Naive B cell (primary cell): ENCODE measurements around the gene SMIM23. TPM values are rescaled to one million over a fixed set of nuclear protein-coding genes. Genes with fewer than 3 reads are reported as not detected.
A peak's percentile ranks its signal among the peaks of the same experiment; 100 is the strongest.
"Not testable (repeated sequence)": the region's sequence is repeated elsewhere in the genome, so short reads cannot be mapped to it uniquely, and the experiment has no call there.

Experiments used
- ATAC-seq, 2 donors: fragments of 150-1000 bp; cut with Tn5 transposase; 2 replicates each; pipeline ENCODE4 v1.10.0; 2021; ENCODE audit warnings: low read depth in 2 of 2, mild to moderate bottlenecking in 2 of 2, moderate library complexity in 2 of 2
- DNase-seq: peaks from one replicate; pipeline ENCODE4 v3.0.0; 2022
- H3K27ac Mint-ChIP-seq, 6 donors: one replicate each; pipeline ENCODE4 v1.8.0; 2020 to 2022; ENCODE audit warnings: mild to moderate bottlenecking in 6 of 6, mixed read lengths in 6 of 6, moderate library complexity in 5 of 6, inconsistent platforms in 2 of 6
- H3K27me3 Mint-ChIP-seq, 3 donors: one replicate each; pipeline ENCODE4 v1.8.0; 2021 to 2022; ENCODE audit warnings: mixed read lengths in 3 of 3, mild to moderate bottlenecking in 1 of 3
- H3K36me3 Mint-ChIP-seq, 2 donors: one replicate each; pipeline ENCODE4 v1.8.0; 2020 to 2022; ENCODE audit warnings: mixed read lengths in 2 of 2, inconsistent platforms in 1 of 2, mild to moderate bottlenecking in 1 of 2
- H3K4me1 Mint-ChIP-seq, 3 donors: one replicate each; pipeline ENCODE4 v1.8.0; 2020 to 2022; ENCODE audit warnings: mixed read lengths in 3 of 3, inconsistent platforms in 1 of 3, mild to moderate bottlenecking in 1 of 3, moderate library complexity in 1 of 3
- H3K4me3 Mint-ChIP-seq, 8 donors: one replicate each; pipeline ENCODE4 v1.8.0; 2020 to 2022; ENCODE audit warnings: mild to moderate bottlenecking in 8 of 8, mixed read lengths in 8 of 8, moderate library complexity in 8 of 8, inconsistent platforms in 2 of 8
- H3K9me3 Mint-ChIP-seq, 7 donors: one replicate each; pipeline ENCODE4 v1.8.0; 2020 to 2022; ENCODE audit warnings: mixed read lengths in 7 of 7, mild to moderate bottlenecking in 5 of 7, inconsistent platforms in 2 of 7, moderate library complexity in 1 of 7
- polyA plus RNA-seq, 6 donors: library from polyadenylated mRNA; unstranded; fragments of 300-500 nt; fragmentation: Illumina TruSeq; gene quantifications; one replicate each; pipeline ENCODE4 v1.2.3, GENCODE V29; 2021; ENCODE audit warnings: low read depth in 6 of 6

The SMIM23 gene
- polyA plus RNA-seq, 6 donors from 2014 or later = not detected

DNA sequence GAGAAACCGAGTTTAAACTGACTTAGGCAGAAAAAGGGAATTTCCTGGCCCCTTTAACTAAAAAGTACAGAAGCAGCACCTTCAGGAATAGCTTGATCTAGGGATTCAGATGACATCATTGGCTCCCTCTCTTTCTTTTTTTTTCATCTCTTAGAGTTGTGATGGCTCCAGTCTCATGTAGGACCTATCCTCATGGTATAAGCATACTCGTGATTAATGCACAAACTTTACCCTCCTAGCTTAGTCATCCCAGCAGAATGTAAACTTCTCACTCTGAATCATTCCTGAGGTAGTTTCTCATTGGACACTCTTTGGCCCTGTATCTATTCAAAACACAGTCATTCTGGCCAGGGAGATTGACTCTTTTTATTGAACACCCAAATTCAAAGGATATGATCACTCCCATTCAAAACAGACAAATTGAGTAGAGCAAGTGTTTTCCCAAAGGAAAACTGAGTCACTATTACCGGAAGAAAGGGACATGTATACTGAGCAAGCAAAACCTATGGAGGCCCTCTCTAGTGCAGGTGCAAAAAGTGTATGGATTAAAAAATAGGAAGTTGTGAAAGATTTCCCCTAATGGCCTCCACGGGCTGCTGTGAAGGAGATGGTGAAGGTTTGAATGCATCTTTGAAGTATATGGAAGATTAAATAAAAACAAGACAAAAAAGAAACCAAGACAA, 27.6 kb upstream of the SMIM23 start:
- DNase-seq (no peak), ATAC-seq (no peak)
- Mint-ChIP-seq H3K36me3 (no peaks in the 10 kb centered on the region), H3K9me3 (peaks cover 0 to 26% (median 2%) of the 10 kb centered on the region in 7 donors), H3K4me3 (no peak overlapping the region), H3K27me3 (no peaks in the 10 kb centered on the region), H3K27ac (no peak overlapping the region), H3K4me1 (no peaks in the 10 kb centered on the region)

- H3K27me3 Mint-ChIP-seq = peaks cover 0 to 10% (median 9%) of the 10 kb centered on the region in 3 donors
- H3K27ac Mint-ChIP-seq = no peak overlapping the region
- no peak overlapping the region for H3K4me3 Mint-ChIP-seq
- H3K36me3 Mint-ChIP-seq = no peaks in the 10 kb centered on the region
- peaks cover 0 to 26% (median 2%) of the 10 kb centered on the region in 7 donors for H3K9me3 Mint-ChIP-seq
- no peak for ATAC-seq
- DNase-seq = no peak
- H3K4me1 Mint-ChIP-seq = no peaks in the 10 kb centered on the region
Observed at GRCh38 chr5:171759777-171760176, 25.8 kb upstream of the SMIM23 start.

DNA sequence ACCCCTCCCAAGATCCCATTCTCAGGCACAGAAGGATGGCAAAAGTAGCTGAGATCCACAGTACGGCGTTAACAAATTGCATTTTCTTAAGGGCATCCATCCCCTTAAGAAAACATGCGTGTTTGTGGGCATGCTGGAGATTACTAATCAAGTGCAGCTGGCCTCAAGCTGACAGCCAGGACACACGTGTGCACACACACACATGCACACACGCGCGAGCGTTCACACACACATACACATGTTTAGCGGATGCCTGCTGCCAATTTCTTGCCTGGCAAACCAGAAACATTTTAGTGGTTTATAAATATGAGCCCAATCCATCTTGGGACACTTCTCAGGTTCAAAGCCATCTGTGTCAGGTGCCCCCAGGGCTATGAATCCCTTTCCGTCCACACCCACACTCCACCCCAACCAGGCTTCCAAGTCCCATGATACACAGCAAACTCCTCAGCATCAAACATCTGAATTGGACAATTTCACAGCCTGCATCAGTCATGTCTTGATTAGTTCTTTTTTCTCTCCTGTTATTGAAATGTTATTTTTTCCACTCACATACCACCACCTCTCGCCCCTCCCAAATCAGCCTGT, 23.5 kb upstream of the SMIM23 start:
- peak overlapping the region in 1 of 6 donors; percentile 9 for H3K27ac Mint-ChIP-seq
- ATAC-seq (no peak), DNase-seq (no peak)
- H3K27me3 Mint-ChIP-seq = peaks cover 0 to 16% (median 15%) of the 10 kb centered on the region in 3 donors
- H3K4me3 Mint-ChIP-seq = no peak overlapping the region
- peaks cover 0 to 38% (median 9%) of the 10 kb centered on the region in 7 donors for H3K9me3 Mint-ChIP-seq
- no peaks in the 10 kb centered on the region for H3K36me3 Mint-ChIP-seq
- no peaks in the 10 kb centered on the region for H3K4me1 Mint-ChIP-seq

DNA sequence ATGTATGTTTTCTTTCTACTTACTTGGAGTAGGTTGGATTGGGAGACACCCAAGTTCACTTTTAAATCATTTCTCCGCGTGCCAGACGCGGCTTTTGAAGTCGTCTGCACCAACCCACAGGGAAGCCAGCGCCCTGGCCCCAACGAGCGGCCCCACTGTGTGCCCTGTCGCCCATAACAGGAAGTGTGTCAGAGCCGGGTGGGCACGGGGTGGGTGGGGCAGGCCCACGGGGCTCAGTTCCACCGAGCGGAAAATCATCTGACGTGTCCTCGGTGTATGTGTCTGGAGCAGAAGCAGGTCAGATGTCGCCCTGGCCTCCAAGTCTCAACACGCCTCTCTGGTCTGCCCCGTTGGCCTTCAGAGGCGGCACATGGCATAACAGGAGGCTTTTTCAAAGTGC, 22.7 kb upstream of the SMIM23 start:
- no peaks in the 10 kb centered on the region for H3K4me1 Mint-ChIP-seq
- no peak overlapping the region for H3K4me3 Mint-ChIP-seq
- peaks cover 0 to 16% (median 15%) of the 10 kb centered on the region in 3 donors for H3K27me3 Mint-ChIP-seq
- H3K36me3 Mint-ChIP-seq = no peaks in the 10 kb centered on the region
- ATAC-seq (no peak), DNase-seq (no peak)
- no peak overlapping the region for H3K27ac Mint-ChIP-seq
- H3K9me3 Mint-ChIP-seq = peaks cover 0 to 46% (median 11%) of the 10 kb centered on the region in 7 donors

DNA sequence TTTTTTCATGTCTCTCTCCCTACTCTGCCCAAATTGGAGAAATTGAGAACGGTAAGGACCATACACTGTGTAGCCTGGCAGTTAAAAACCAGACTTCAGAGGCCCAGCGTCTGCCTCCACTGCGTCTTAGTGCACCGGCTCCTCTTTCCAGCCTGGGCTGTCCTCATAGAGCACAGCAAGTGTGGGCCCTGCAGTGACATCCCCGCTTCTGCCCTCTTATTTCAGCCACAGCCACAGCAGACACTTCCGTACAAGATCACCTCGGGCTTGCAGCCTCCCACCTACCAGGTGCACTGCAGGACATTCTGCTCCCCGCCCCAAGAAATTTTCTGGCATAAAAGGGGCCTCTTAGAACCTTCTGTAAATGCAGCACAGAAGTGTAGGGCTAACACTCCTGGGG, 21.4 kb upstream of the SMIM23 start:
- DNase-seq (no peak), ATAC-seq (no peak)
- H3K4me1 Mint-ChIP-seq = no peaks in the 10 kb centered on the region
- no peak overlapping the region for H3K27ac Mint-ChIP-seq
- H3K9me3 Mint-ChIP-seq = peaks cover 0 to 44% (median 11%) of the 10 kb centered on the region in 7 donors
- H3K27me3 Mint-ChIP-seq = peaks cover 0 to 21% (median 16%) of the 10 kb centered on the region in 3 donors
- H3K4me3 Mint-ChIP-seq = no peak overlapping the region
- H3K36me3 Mint-ChIP-seq = no peaks in the 10 kb centered on the region

- no peaks in the 10 kb centered on the region for H3K36me3 Mint-ChIP-seq
- H3K27ac Mint-ChIP-seq = no peak overlapping the region
- H3K27me3 Mint-ChIP-seq = peaks cover 5 to 34% (median 26%) of the 10 kb centered on the region in 3 donors
- no peak for DNase-seq
- peaks cover 0 to 27% (median 10%) of the 10 kb centered on the region in 7 donors for H3K9me3 Mint-ChIP-seq
- H3K4me3 Mint-ChIP-seq = no peak overlapping the region
- no peak for ATAC-seq
- H3K4me1 Mint-ChIP-seq = no peaks in the 10 kb centered on the region
Observed at GRCh38 chr5:171766875-171767274, 18.7 kb upstream of the SMIM23 start.

- Mint-ChIP-seq H3K9me3 (peaks cover 0 to 21% (median 10%) of the 10 kb centered on the region in 7 donors), H3K4me3 (no peak overlapping the region), H3K27me3 (peaks cover 5 to 21% (median 13%) of the 10 kb centered on the region in 3 donors), H3K36me3 (no peaks in the 10 kb centered on the region), H3K27ac (peak overlapping the region in 1 of 6 donors; percentile 1), H3K4me1 (no peaks in the 10 kb centered on the region)
- ATAC-seq (no peak), DNase-seq (no peak)
Observed at GRCh38 chr5:171770153-171770552, 15.5 kb upstream of the SMIM23 start.

- no peaks in the 10 kb centered on the region for H3K4me1 Mint-ChIP-seq
Observed at GRCh38 chr5:171771856-171772255, 13.8 kb upstream of the SMIM23 start.

GRCh38 chr5:171773106-171773505, 12.5 kb upstream of the SMIM23 start:
- no peaks in the 10 kb centered on the region for H3K36me3 Mint-ChIP-seq

More at GRCh38 chr5:171771856-171772255, 13.8 kb upstream of the SMIM23 start:
- DNase-seq (no peak), ATAC-seq (no peak)
- H3K36me3 Mint-ChIP-seq = no peaks in the 10 kb centered on the region
- no peak overlapping the region for H3K27ac Mint-ChIP-seq
- H3K27me3 Mint-ChIP-seq = peaks cover 5 to 19% (median 10%) of the 10 kb centered on the region in 3 donors
- H3K9me3 Mint-ChIP-seq = peaks cover 0 to 10% (median 8%) of the 10 kb centered on the region in 7 donors
- no peak overlapping the region for H3K4me3 Mint-ChIP-seq

DNA sequence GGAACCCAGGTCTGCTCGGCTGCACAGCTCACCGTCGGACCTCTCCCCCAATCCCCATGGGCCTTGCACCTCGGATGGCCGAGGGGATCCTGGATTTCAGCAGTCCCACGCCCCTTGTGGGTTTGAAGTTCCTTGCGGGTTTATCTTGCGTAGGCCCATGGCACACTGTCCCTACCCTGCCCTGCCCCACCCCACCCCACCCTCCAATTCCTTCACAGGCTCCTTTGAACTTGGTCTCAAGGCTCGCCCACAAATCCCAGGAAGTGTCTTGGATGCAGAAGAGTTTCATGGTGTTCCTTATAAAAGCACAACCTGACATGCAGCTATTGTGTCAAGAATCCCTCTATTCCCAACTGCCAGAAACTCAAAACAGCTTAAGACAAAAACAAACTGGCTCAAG, 11.2 kb upstream of the SMIM23 start:
- Mint-ChIP-seq H3K4me1 (no peaks in the 10 kb centered on the region), H3K4me3 (no peak overlapping the region), H3K27me3 (peaks cover 5 to 14% (median 12%) of the 10 kb centered on the region in 3 donors), H3K36me3 (no peaks in the 10 kb centered on the region), H3K27ac (no peak overlapping the region), H3K9me3 (peaks cover 0 to 9% (median 2%) of the 10 kb centered on the region in 7 donors)
- no peak for ATAC-seq
- no peak for DNase-seq

More at GRCh38 chr5:171773106-171773505, 12.5 kb upstream of the SMIM23 start:
- no peak overlapping the region for H3K27ac Mint-ChIP-seq
- DNase-seq (no peak), ATAC-seq (no peak)
- no peaks in the 10 kb centered on the region for H3K4me1 Mint-ChIP-seq
- no peak overlapping the region for H3K4me3 Mint-ChIP-seq
- H3K9me3 Mint-ChIP-seq = peaks cover 0 to under 1% (median 0%) of the 10 kb centered on the region in 7 donors
- H3K27me3 Mint-ChIP-seq = peaks cover 5 to 19% (median 10%) of the 10 kb centered on the region in 3 donors

DNA sequence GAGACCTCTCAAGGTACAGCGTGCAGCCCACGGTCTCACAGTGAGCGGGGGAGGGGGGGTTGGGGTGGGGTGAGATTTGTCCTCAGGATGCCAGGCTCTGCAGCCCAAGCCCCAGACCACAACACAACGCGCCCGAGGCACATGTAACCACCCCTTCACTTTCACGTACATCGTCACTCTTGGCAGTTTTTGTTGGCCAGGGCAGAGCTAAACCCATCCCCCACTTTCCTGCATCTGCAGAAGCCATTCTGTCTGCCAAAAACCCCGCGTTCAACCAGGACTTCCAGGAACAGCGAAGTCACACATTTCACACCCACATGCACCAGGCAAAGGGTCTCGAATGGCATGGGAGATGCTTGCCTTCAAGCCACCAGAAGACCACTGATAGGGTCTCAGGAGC, 9.4 kb upstream of the SMIM23 start:
- Mint-ChIP-seq H3K36me3 (no peaks in the 10 kb centered on the region), H3K27ac (no peak overlapping the region), H3K4me1 (no peaks in the 10 kb centered on the region), H3K4me3 (no peak overlapping the region), H3K9me3 (peaks cover 0 to 11% (median 2%) of the 10 kb centered on the region in 7 donors), H3K27me3 (peaks cover 0 to 9% (median 8%) of the 10 kb centered on the region in 3 donors)
- ATAC-seq (no peak), DNase-seq (no peak)

DNA sequence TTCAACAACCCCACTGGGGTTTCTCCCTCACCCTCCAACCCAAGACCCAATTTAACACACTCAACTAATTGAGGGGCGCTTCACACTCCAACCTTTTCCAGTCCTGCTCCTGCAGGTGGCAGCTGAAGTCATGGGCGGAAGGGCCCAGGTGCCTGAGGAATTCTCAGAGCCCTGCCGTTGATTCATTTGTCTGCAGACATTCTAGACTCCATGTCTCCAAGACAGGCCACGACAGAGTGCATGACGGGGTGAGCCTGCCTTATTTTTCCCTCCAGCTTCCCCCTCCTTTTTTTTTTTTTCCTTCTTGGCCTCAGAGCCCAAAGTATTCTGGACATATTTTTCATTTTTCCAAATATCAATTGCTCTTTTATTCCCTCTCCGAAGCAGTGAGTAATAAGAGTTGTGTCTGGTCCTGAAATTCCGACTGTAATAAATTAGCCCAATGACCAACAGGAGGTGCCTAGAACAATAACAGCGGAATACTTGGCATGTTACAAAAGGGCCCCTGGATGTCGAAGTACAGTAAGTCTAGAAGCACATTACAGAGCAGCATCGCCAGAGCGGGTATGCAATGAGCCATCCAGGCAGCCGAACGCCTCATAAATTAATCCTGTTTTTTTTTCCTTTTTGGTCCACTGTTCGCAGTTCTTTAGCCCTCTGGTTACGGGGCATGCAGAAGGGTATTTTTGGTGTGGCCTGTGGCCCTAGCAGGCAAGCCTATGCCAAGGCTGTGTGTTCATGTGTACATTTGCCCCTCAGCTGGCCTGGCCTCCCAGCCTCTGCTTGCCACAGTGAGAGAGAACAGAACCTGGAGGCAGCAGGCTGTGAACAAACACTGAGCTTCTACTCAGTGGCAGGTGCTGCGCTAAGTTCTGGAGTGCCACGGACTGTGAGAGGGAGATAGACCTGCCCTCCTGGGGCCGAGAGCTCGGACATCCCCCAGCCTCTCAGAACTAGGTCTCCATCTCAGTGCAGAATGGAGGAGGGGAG, 8.6 kb upstream of the SMIM23 start:
- no peak overlapping the region for H3K4me3 Mint-ChIP-seq
- no peak overlapping the region for H3K27ac Mint-ChIP-seq
- no peak for ATAC-seq
- H3K27me3 Mint-ChIP-seq = peaks cover 4 to 9% (median 5%) of the 10 kb centered on the region in 3 donors
- H3K9me3 Mint-ChIP-seq = peaks cover 0 to 11% (median 3%) of the 10 kb centered on the region in 7 donors
- no peaks in the 10 kb centered on the region for H3K4me1 Mint-ChIP-seq
- no peaks in the 10 kb centered on the region for H3K36me3 Mint-ChIP-seq
- DNase-seq = no peak

DNA sequence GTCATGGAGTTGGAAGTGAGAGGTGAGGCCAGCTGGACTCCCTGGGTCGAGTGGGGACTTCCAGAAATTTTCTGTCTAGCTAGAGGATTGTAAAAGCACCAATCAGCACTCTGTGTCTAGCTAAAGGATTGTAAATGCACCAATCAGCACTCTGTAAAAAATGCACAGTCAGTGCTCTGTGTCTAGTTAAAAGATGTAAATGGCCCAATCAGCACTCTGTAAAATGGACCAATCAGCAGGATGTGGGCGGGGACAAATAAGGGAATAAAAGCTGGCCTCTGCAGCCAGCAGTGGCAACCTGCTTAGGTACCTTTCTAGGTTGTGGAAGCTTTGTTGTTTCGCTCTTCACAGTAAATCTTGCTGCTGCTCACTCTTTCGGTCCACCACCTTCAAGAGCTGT, 3.9 kb upstream of the SMIM23 start:
- not testable (repeated sequence) for ATAC-seq, DNase-seq, H3K27ac Mint-ChIP-seq, H3K4me1 Mint-ChIP-seq, H3K4me3 Mint-ChIP-seq, H3K36me3 Mint-ChIP-seq
- Mint-ChIP-seq H3K27me3 (peaks cover 9 to 11% (median 9%) of the 10 kb centered on the region in 3 donors), H3K9me3 (peaks cover 0 to 11% (median 3%) of the 10 kb centered on the region in 7 donors)
